Measurements from ENCODE around the gene PICALM. TPM values are rescaled to one million over a fixed set of nuclear protein-coding genes. Genes with fewer than 3 reads are reported as not detected.
A peak's percentile ranks its signal among the peaks of the same experiment; 100 is the strongest.

PICALM gene
- total and polyA plus RNA-seq, 9 of the 15 experiments (the other 6 are each of a cell fraction or from before 2014, with no cell fraction given): 41.3 to 990 (median 309) TPM

DNA sequence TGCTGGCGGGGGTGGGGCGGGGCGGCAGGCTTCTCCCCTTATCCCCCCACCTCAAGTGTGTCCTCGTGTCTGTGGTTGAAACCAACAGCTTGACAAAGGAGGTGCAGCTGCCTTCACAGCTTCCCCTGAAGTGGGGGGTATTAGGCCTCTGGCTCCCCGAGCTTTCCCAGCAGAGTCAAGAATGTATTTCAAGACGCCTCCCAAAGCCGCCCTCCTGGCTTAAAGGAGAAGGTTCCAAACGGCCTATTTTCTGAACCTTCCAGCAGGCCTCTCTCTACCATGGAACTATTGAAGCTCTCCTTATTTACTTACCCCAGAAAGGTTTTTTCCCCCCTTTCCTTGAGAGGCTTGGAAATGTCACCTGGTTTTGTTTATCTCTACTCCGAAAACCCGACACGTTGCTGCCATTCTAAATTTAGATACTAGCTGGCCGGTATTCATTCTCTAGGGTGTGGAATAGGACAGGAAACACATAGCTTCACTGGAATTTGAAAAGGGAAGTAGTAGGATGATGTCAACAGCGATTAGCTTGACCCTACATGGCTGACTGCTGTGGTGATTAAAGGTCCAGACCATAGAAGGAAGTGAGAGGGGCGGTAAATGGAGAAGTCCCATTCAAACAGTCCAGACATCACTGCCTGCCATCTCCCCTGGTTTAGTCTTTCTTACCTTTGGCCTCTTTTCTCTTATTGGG, 671 bp upstream of the PICALM start (continued):
- TF ChIP-seq, protein P1, sequence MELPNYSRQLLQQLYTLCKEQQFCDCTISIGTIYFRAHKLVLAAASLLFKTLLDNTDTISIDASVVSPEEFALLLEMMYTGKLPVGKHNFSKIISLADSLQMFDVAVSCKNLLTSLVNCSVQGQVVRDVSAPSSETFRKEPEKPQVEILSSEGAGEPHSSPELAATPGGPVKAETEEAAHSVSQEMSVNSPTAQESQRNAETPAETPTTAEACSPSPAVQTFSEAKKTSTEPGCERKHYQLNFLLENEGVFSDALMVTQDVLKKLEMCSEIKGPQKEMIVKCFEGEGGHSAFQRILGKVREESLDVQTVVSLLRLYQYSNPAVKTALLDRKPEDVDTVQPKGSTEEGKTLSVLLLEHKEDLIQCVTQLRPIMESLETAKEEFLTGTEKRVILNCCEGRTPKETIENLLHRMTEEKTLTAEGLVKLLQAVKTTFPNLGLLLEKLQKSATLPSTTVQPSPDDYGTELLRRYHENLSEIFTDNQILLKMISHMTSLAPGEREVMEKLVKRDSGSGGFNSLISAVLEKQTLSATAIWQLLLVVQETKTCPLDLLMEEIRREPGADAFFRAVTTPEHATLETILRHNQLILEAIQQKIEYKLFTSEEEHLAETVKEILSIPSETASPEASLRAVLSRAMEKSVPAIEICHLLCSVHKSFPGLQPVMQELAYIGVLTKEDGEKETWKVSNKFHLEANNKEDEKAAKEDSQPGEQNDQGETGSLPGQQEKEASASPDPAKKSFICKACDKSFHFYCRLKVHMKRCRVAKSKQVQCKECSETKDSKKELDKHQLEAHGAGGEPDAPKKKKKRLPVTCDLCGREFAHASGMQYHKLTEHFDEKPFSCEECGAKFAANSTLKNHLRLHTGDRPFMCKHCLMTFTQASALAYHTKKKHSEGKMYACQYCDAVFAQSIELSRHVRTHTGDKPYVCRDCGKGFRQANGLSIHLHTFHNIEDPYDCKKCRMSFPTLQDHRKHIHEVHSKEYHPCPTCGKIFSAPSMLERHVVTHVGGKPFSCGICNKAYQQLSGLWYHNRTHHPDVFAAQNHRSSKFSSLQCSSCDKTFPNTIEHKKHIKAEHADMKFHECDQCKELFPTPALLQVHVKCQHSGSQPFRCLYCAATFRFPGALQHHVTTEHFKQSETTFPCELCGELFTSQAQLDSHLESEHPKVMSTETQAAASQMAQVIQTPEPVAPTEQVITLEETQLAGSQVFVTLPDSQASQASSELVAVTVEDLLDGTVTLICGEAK (IDR thresholded peaks at IDR 0.05): peak; percentile 75
- TF ChIP-seq, protein P1 (CRISPR knock-in tag; IDR thresholded peaks at IDR 0.05): no peak
- TF ChIP-seq BACH1 (tag; IDR thresholded peaks at IDR 0.05) (peak; percentile 77; the same call in 1 of the 2 replicates), ETV1 (tag; conservative IDR thresholded peaks at IDR 0.05; ENCODE audit: low read depth) (peak; percentile 55), ZFP36 (IDR thresholded peaks at IDR 0.05; ENCODE audit: low read depth, low read length, partially characterized antibody) (peak; percentile 63), GABPA (tag; conservative IDR thresholded peaks at IDR 0.05; ENCODE audit: low read depth) (peak; percentile 79), SPI1 (IDR thresholded peaks at IDR 0.05; ENCODE audit: borderline replicate concordance, low read depth, low read length) (peak; percentile 93), SREBF1 (IDR thresholded peaks at IDR 0.05; ENCODE audit: borderline replicate concordance, low read depth, low read length) (no peak), GATA2 (CRISPR knock-in tag; IDR thresholded peaks at IDR 0.05) (peak; percentile 27; the same call in 1 of the 2 replicates), NBN (IDR thresholded peaks at IDR 0.05; ENCODE audit: low read depth) (peak; percentile 88; the same call in 1 of the 2 replicates), KLF13 (tag; IDR thresholded peaks at IDR 0.05; ENCODE audit: borderline replicate concordance, low read depth) (no peak), ETV6 (IDR thresholded peaks at IDR 0.05; ENCODE audit: borderline replicate concordance in 1 of 2, low read depth in 2 of 2, low read length in 1 of 2) (peak in 1 of 2 experiments; percentile 85; a peak in 2 of 4 replicates), ETV6 (CRISPR knock-in tag; IDR thresholded peaks at IDR 0.05; ENCODE audit: borderline replicate concordance) (no peak), NONO (IDR thresholded peaks at IDR 0.05; ENCODE audit: low read depth in 2 of 2, low read length in 1 of 2) (peak in 1 of 2 experiments; percentile 74; a peak in 2 of 4 replicates), NCOA1 (IDR thresholded peaks at IDR 0.05; ENCODE audit: low read depth) (peak; percentile 73), CC2D1A (IDR thresholded peaks at IDR 0.05) (0 out of 2 replicates have a peak, but pooled peaks have one; percentile 14), CCNT2 (IDR thresholded peaks at IDR 0.05; ENCODE audit: borderline replicate concordance, extremely low read depth, insufficient read length, low read depth, low read length) (peak; percentile 49), PTBP1 (IDR thresholded peaks at IDR 0.05; ENCODE audit: low read depth, low read length) (no peak)
- TF ChIP-seq, protein P2, sequence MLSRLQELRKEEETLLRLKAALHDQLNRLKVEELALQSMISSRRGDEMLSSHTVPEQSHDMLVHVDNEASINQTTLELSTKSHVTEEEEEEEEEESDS (CRISPR knock-in tag; IDR thresholded peaks at IDR 0.05): no peak

All from K562 (cell line).